NCI-H1694 treated with DMSO at 0.1 percent for 48 hours (cell line): ENCODE results near the gene PRELID3B.
"Not testable (repeated sequence)": the region's sequence is repeated elsewhere in the genome, so short reads cannot be mapped to it uniquely, and the experiment has no call there.

Experiments
- DNase-seq: peaks from one replicate; lab custom pipeline; 2025; lab: John Stamatoyannopoulos, UW

Gene PRELID3B

GRCh38 chr20:59025511-59025910 lies 17.1 kb downstream of the PRELID3B start:
- DNase-seq, result no peak

DNA sequence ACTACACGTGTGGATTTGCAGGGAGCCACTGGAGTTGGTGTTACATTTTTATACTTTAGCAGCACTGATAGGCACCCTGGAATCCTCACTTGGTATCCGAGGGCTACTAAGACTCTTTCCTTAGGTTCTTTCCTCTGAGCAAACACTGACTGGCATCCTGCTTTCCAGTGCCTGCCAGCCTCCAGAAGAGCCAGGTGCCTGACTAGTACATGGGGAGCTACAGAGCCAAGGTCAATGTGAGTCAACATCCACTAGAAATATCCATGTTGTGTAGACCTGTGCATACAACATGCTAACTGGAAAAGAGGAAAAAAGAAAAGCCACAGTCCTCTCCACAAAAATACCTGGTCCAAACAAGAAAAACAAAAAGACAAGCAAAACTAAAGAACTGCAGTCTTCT lies 17.5 kb downstream of the PRELID3B start:
- no peak for DNase-seq

GRCh38 chr20:59024111-59024530 lies 18.5 kb downstream of the PRELID3B start:
- DNase-seq, result no peak

DNA sequence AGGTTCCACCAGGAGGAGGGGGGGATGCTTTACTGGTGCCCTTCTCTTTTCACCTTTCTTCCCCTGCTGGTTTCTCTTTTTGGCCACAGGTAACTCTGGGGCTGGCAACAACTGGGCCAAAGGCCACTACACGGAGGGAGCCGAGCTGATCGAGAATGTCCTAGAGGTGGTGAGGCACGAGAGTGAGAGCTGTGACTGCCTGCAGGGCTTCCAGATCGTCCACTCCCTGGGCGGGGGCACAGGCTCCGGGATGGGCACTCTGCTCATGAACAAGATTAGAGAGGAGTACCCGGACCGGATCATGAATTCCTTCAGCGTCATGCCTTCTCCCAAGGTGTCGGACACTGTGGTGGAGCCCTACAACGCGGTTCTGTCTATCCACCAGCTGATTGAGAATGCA lies 19.0 kb downstream of the PRELID3B start:
- DNase-seq, result no peak

DNA sequence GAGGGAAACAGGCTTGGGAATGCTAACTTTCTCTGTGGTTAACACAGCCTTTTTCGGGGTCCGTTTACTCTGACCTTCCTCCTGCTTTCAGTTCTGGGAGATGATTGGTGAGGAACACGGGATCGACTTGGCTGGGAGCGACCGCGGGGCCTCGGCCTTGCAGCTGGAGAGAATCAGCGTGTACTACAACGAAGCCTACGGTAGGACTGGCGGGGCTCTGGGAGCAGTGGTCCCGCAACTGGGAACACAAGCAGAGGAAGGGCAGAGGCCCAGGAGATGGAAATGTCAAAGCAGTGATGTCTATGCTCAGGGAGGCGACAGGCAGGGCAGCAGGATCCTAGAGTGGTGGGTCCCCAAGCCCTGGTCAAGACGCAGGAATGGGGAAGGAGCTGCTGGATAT lies 19.8 kb downstream of the PRELID3B start:
- no peak for DNase-seq

DNA sequence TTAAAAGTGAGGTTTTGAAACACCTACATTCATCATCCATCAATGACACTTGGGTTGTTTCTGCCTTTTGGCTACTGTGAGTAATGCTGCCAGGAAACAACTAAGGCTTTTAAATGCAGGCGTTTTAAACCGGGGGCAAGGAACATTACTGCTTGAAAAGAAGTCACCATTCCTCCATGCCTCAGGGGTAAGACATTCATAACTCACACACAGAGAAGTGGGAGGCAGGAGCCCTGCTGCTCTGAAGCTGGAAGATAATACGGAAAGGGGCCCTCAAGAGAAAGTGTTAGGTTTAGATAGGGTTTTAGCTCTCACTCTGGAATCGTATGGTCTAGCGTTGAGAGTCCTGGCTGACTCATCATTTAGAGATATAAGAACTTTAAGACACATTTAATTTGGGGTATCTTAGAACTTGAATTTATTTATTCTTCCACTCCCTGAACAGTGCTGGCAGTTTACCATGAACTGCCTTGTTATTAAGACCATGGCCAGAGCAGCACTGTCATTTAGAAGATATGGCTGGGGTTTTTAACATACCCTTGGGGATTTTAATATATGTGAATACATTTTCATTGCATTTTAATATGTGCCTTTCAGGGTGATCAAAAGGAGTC lies 21.5 kb downstream of the PRELID3B start:
- no peak for DNase-seq

- no peak for DNase-seq
Measured at GRCh38 chr20:59019217-59019616, 23.4 kb downstream of the PRELID3B start, which contains the start of gene TUBB1. Gene TUBB1, plus strand, starts transcription at chr20:59019429. Its CDS starts 94 bp downstream, at chr20:59019523.

GRCh38 chr20:59018817-59019216 lies 23.8 kb downstream of the PRELID3B start:
- no peak for DNase-seq

DNA sequence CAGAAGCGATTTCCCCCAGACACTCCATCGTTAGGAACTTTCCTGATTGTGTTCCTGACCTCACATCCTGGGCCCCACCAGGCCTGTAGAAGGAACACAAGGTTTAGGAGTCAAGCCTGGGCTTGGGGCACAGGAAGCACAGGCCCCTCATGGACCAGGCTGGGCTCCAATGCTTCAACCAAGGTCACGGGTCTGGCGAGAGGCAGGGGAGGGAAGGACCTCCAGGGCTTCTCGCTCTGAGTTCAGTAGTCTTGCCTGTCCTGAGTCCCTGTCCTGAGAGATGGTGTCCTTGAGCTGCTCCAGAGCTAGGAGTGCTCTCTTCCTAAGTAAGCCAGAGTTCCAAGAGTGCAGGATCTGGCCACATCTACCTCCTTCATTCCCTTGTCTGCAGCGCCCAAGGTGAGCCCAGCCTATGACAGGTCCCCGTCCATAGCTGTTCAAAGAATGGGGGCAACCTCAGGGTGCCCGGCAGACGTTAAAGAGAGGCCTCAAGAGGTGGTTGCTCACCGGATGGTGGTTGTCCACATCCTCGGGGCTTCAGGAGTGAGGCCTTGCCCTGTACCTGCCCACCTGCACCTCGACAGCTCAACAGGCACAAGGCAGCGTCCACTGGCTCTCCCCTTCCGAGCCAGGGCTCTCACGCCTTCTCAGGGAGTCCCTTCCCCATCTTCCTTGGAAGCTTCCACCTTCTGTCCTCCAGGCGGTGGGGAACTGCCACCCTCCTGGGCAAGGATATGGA lies 24.9 kb downstream of the PRELID3B start:
- DNase-seq, result no peak

DNA sequence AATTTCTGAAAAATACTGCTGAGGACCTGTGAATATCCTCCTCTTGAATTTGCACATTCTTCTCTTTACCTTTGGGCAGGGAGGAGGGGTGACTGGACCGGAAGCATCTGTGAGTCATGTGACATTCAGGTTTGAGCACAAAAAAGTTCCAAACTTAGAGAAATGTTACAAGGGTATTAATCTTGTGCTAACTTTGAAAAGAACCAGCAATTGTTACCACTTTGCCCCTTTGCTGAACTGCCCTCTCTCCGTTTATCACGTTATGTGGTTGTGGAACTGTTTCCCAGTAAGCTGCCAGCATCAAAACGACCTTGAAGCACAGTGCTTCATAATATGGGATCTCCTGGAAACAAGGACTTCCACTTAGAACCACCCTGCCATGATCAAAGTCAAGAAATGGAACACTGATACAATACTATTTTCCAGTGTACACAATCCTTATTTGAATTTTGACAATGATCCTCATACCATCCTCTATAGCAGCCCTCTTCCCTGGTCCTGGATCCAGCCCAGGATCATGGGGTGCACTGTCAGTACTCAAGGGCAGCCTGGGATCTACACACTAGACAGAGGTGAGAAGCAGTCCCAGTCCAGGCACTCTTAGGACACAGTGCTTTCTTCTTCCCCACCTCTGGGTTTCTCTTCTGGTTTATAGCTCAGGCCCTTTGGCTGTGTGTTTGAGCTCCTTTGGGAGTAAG lies 25.6 kb downstream of the PRELID3B start:
- no peak for DNase-seq

DNA sequence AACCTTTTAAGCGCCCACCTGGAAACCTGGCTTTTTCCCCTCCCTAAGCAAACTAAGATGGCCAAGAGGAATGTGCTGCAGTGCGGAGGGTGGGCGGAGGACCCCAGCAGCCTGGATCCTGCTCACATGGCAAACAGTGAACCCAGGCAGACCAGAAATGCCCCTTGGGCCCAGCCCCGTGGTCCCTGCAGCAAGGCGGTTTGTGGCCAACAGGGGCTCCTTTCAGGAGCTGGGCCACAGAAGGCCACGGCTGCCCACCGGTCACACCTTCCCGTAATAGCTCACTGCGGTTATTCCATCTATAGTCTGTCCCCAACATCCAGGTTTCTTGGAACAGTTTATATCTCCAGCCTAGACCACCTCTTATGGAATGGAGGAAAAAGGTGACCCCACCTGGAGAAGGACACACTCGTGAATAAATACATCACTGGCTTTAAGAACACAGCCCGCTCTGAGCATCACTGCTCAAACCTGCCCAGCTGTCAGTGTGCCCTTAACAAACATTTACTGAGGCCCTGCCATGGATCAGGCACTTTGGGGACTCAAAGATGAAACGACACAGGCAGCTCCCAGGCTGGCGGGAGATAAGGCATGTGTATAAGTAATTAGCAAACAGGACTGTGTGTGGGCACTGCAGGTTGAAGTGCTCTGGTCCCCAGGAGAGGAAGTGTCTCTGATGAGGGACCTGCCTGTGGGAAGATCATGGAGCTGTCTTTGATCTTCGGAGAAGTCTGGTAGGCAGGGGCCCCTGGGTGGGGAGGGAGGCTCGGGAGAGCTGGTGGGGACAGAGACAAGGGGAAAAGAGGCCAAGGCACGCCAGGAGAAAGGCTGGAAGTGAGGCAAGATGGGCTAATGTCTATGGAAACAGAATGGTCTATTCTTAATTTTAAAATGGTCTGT lies 26.5 kb downstream of the PRELID3B start:
- no peak for DNase-seq

- DNase-seq, result no peak
Measured at GRCh38 chr20:59015411-59015810, 27.2 kb downstream of the PRELID3B start.

- no peak for DNase-seq
Measured at GRCh38 chr20:59014680-59015389, 27.8 kb downstream of the PRELID3B start.

DNA sequence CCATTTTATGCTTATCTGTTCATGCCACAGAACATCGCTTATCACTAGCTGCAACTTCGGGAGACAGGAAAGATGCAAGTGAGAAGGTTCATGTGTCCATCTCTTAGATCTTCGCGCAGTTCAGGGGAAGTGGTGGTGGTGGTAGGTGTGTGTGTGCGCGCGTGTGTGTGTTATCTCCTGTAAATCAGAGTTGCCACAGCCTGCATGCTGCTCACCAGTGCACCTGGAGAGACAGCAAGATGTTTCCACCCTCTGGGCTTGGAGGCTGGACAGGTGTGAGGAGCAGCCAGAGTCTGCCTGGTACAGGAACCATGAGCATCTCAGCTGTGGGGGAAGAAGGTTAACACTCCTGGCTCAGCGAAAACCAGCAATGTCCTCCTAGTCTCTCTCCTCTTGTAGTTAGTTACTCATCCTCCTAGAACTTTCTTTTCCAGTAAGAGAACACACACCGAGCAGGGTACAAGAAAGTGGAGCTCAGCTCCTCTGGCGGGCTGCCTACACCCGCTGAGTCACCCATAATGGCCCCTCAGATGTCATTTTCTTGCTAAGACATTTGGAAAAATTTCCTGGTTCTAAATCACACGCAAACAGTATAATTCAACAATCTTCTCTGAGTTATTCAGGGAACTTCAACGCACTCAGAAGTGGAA lies 28.5 kb downstream of the PRELID3B start:
- no peak for DNase-seq

DNA sequence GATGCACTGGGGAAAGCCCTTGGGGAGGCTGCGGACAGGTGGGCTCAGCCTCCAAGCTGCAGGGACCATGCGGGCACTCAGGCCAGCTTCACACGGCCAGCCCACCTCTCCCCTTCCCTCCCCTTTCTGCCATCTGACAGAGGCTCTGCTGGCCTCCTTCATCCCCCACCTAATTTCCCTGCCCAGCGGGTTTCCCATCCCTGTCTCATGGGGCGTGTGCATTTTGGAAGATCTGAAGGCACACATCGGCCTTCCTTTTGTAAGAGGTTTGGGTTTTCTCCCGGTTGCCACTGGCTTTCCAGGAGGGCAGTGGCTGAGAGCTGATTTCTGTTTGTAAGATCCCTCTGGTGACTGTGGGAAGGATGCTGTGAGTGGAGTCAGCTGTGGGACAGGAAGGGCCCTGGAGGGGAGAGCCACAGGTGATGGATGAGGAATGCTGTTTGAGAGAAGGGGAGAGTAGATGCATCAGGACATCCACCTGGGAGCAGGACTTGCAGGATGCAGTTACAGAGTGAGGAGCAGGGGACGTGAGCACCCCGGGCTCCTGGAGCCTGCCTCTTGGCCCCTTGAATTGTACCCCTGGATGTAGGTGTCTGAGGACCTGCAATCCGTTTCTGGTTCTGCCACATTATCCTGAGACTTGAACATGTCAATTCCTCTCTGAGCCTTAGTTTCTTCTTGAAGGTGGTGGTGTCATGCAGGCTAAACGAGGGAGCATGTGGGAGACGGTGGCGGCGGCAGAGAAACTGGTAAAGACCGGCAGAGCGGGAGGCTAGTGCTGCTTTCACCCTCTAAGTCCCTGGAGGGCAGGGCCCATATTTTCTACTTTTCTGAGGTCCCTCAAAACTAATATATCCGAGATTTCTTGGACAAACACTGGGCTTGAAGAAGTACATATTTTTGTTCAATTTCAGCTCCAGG lies 29.3 kb downstream of the PRELID3B start:
- no peak for DNase-seq

DNA sequence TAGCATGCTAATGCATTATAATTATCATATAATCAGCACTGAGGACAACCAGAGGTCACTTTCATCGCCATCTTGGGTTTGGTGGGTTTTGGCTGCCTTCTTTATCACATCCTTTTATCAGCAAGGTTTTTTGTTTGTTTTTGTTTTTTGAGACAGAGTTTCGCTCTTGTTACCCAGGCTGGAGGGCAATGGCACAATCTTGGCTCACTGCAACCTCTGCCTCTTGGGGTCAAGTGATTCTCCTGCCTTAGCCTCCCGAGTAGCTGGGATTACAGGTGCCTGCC lies 30.8 kb downstream of the PRELID3B start:
- not testable (repeated sequence) for DNase-seq

DNA sequence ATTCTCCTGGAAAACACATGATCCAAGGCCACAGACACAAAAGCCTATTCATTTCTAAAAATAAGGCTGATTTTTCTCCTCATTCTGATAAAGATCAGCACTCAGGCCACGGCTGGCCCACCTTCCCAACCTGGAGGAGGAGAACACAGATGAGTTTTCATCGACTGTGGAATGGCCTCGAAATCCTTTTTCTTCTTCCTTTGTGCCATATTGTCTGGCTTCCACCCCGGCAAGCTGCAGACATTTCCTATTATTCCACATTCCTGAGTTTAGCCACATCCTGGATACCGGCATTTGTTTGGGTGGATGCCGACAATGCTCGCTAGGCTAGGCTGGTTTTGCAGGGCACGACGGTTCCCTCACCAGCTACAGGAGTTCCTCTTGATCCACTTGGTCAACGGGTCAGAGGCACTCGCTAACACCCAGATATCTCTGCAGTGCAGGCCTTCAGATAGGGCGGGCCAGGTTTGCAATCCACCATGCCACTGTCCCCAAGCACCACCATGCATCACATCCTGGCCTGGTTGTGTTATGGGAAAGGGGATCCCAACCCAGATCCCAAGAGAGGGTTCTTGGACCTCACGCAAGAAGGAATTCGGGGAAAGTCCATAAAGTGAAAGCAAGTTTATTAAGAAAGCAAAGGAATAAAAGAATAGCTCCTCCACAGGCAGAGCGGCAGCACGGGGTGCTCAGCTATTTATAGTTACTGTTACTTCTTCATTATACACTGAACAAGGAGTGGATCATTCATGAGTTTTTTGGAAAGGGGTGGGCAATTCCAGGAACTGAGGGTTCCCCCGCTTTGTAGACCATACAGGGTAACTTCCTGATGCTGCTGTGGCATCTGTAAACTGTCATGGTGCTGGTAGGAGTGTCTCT lies 31.4 kb downstream of the PRELID3B start:
- DNase-seq, result no peak

- DNase-seq, result no peak
Measured at GRCh38 chr20:59010321-59010994, 32.1 kb downstream of the PRELID3B start.
